Brain microvascular endothelial cell (primary cell): ENCODE measurements around the gene JDP2.

Source experiments
- DNase-seq: peaks from one replicate; pipeline ENCODE4 v3.0.0-alpha.2; 2020
- H3K27ac ChIP-seq: fragments of 250-450 bp; sonication (Bioruptor Pico); 2 replicates; pipeline ENCODE4 v1.5.1; 2020; ENCODE audit warnings: mild to moderate bottlenecking, moderate library complexity
- H3K27me3 ChIP-seq: fragments of 250-450 bp; sonication (Bioruptor Pico); replicated peaks from 2 replicates; pipeline ENCODE4 v1.5.1; 2020; ENCODE audit warnings: mild to moderate bottlenecking
- H3K36me3 ChIP-seq: fragments of 250-450 bp; sonication (Bioruptor Pico); replicated peaks from 2 replicates; pipeline ENCODE4 v1.5.1; 2020; ENCODE audit warnings: mild to moderate bottlenecking
- H3K4me3 ChIP-seq: 2 replicates; pipeline ENCODE4 v1.5.1; 2011; ENCODE audit warnings: low read depth, mild to moderate bottlenecking, control low read depth, low read length, moderate library complexity
- in situ Hi-C: cut with HindIII; loops from 2 replicates; pipeline ENCODE4 v1.10.0; 2017; ENCODE audit warnings: low sequenced_read_pairs, low pct_ligation_motif_present
- TF ChIP-seq, protein P1 (sequence below): IDR thresholded peaks from 2 replicates; pipeline ENCODE4 v1.5.1; 2011; ENCODE audit warnings: low read depth, mild to moderate bottlenecking, moderate library complexity, low read length, control low read depth, inconsistent platforms; ENCODE audit errors: missing control alignments

JDP2 gene

DNA sequence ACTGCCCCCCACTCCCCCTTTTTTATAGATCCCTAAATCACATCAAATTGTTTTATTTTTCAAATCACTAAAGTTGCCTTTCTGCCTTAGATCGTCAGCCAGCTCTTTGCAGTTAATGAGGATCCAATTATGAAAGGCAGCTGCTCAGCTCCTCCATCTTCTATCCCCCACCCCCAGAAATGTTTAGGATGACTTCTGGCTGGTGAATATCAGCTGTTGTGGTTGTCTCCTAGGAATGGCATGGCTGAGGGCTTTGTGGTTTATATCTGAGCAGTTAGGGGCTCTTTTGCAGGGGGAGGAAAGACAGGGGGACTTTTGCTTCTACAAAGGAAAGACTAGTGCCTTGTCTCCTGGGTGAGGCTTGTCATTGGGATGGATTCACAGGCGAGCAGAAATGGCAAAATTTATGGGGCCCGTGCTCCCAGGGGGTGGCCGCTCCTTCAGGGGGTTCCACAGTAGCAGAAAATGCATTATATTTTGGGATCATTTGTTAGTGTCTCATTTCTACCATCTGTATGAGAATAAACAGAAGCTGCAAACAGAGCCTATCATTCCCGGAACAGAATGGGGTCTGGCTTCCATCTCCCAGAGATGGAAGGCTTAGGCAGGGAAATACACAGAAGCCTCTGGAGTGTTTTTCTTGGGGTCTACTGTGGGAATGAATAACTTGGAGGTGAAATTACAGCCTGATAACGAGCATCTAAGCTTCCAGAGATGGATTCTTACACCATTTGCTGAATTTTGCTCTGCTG, 6.5 kb downstream of the JDP2 start:
- Histone ChIP-seq H3K27ac (no peak overlapping the region), H3K4me3 (no peak overlapping the region), H3K36me3 (no peaks in the 10 kb centered on the region), H3K27me3 (no peaks in the 10 kb centered on the region)
- TF ChIP-seq, protein P1, sequence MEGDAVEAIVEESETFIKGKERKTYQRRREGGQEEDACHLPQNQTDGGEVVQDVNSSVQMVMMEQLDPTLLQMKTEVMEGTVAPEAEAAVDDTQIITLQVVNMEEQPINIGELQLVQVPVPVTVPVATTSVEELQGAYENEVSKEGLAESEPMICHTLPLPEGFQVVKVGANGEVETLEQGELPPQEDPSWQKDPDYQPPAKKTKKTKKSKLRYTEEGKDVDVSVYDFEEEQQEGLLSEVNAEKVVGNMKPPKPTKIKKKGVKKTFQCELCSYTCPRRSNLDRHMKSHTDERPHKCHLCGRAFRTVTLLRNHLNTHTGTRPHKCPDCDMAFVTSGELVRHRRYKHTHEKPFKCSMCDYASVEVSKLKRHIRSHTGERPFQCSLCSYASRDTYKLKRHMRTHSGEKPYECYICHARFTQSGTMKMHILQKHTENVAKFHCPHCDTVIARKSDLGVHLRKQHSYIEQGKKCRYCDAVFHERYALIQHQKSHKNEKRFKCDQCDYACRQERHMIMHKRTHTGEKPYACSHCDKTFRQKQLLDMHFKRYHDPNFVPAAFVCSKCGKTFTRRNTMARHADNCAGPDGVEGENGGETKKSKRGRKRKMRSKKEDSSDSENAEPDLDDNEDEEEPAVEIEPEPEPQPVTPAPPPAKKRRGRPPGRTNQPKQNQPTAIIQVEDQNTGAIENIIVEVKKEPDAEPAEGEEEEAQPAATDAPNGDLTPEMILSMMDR = no peak
- DNase-seq = no peak
- in situ Hi-C loops = no loop called here

- no peak overlapping the region for H3K27ac ChIP-seq
- H3K36me3 ChIP-seq = peaks cover 2% of the 10 kb centered on the region
- no peaks in the 10 kb centered on the region for H3K27me3 ChIP-seq
- TF ChIP-seq, protein P1 = no peak
- no peak overlapping the region for H3K4me3 ChIP-seq
- in situ Hi-C loops = no loop called here
- DNase-seq = no peak
These were observed 7.0 kb downstream of the JDP2 start for GRCh38 chr14:75434890-75435248.

DNA sequence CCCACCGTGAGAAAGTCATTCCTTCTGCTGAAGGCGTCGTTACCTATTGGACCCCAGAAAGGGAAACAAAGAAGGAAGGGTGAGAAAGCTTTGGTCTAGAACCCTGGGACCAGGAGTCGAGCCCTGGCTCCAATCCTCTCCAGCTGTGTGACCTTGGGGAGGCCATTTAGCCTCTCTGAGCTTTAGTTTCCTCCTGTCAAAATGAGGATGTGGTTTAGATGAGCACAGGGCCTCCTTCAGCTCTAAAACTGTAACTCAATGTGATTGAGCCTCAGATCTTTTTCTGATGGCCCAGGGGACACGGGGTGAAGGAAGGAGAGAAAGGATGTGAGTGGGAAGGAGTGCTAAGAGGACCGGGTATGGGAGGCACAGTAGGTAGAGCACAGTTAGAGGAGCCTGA, 7.7 kb downstream of the JDP2 start:
- Histone ChIP-seq H3K36me3 (peaks cover 2% of the 10 kb centered on the region), H3K27me3 (no peaks in the 10 kb centered on the region), H3K4me3 (no peak overlapping the region), H3K27ac (no peak overlapping the region)
- TF ChIP-seq, protein P1 = no peak
- no peak for DNase-seq
- in situ Hi-C loops = no loop called here

GRCh38 chr14:75437201-75438143, 9.7 kb downstream of the JDP2 start:
- Histone ChIP-seq H3K36me3 (peaks cover 2% of the 10 kb centered on the region), H3K27ac (no peak overlapping the region), H3K27me3 (no peaks in the 10 kb centered on the region), H3K4me3 (no peak overlapping the region)
- no peak for DNase-seq
- in situ Hi-C loops = no loop called here
- TF ChIP-seq, protein P1 = no peak

DNA sequence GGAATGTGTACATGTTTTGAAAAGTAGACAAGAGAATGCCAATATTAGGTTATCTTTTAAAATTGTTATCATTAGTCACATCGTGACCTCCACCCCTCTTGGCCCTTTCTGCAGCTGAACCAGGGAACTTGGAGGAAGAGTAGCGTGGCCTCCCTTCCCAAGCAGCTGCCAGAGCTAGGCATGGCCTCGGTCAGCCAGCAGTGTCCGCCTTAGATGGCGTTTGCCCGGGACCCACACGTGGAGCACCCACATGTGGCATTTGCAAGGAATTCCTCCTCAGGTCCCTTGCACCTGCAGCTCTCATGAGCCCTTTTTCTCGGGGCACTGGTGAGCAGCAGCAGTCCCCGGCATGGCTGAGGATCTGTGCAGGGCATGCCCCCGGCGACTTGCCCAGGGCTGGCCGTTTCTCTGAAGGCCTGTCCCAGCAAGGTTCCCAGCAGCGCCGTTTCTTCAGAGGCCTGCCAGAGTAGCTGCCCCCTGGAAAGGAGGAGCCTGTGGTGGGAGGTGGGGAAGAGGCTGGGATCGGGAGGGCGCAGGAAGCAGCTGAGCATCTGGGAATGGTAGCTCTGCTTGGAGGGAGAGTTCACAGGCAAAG, 10.8 kb downstream of the JDP2 start:
- in situ Hi-C loops = no loop called here
- no peak overlapping the region for H3K4me3 ChIP-seq
- TF ChIP-seq, protein P1 = no peak

More for the DNA sequence above, 10.8 kb downstream of the JDP2 start:
- Histone ChIP-seq H3K27ac (no peak overlapping the region), H3K27me3 (no peaks in the 10 kb centered on the region), H3K36me3 (peaks cover 2% of the 10 kb centered on the region)
- no peak for DNase-seq
